ENCODE data around the gene FLVCR2. TPM values are rescaled to one million over a fixed set of nuclear protein-coding genes. Genes with fewer than 3 reads are reported as not detected.

FLVCR2 gene
- total RNA-seq, 4 donors from 2014 or later, result 2.5 to 7.5 (median 4.6) TPM

- no peak for DNase-seq (ENCODE audit: extremely low spot score)
- H3K27ac ChIP-seq (replicated peaks in 1 of 4), result no peak overlapping the region
- TF ChIP-seq EP300 (IDR thresholded peaks at IDR 0.05), result no peak
- TF ChIP-seq, protein P1, sequence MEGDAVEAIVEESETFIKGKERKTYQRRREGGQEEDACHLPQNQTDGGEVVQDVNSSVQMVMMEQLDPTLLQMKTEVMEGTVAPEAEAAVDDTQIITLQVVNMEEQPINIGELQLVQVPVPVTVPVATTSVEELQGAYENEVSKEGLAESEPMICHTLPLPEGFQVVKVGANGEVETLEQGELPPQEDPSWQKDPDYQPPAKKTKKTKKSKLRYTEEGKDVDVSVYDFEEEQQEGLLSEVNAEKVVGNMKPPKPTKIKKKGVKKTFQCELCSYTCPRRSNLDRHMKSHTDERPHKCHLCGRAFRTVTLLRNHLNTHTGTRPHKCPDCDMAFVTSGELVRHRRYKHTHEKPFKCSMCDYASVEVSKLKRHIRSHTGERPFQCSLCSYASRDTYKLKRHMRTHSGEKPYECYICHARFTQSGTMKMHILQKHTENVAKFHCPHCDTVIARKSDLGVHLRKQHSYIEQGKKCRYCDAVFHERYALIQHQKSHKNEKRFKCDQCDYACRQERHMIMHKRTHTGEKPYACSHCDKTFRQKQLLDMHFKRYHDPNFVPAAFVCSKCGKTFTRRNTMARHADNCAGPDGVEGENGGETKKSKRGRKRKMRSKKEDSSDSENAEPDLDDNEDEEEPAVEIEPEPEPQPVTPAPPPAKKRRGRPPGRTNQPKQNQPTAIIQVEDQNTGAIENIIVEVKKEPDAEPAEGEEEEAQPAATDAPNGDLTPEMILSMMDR (IDR thresholded peaks at IDR 0.05), result no peak
- no peak for TF ChIP-seq POLR2A (IDR thresholded peaks at IDR 0.05; ENCODE audit: low read depth)
- no peak for TF ChIP-seq POLR2AphosphoS5 (IDR thresholded peaks at IDR 0.05)
- peaks cover 19 to 24% (median 21%) of the 10 kb centered on the region in 4 donors for H3K4me1 ChIP-seq
- H3K4me3 ChIP-seq, result no peak overlapping the region
- 91% methylated on average over 5 of the region's 5 CpGs for WGBS
- H3K36me3 ChIP-seq, result peaks cover 17 to 63% (median 41%) of the 10 kb centered on the region in 4 donors
- intact Hi-C loops (cut with DNase I), result no loop called here
- H3K27me3 ChIP-seq, result no peaks in the 10 kb centered on the region
- H3K9me3 ChIP-seq, result no peaks in the 10 kb centered on the region
These were observed 72.0 kb downstream of the FLVCR2 start for GRCh38 chr14:75650253-75651058.

GRCh38 chr14:75653563-75653962 lies 75.1 kb downstream of the FLVCR2 start:
- 92% methylated on average over 1 of the region's 1 CpG for WGBS
- TF ChIP-seq EP300 (IDR thresholded peaks at IDR 0.05) (no peak), POLR2AphosphoS5 (IDR thresholded peaks at IDR 0.05) (no peak), POLR2A (IDR thresholded peaks at IDR 0.05; ENCODE audit: low read depth) (no peak)
- TF ChIP-seq, protein P1 (IDR thresholded peaks at IDR 0.05), result no peak
- no peak for DNase-seq (ENCODE audit: extremely low spot score)
- Histone ChIP-seq H3K9me3 (no peaks in the 10 kb centered on the region), H3K4me3 (no peak overlapping the region), H3K36me3 (peaks cover 17 to 75% (median 57%) of the 10 kb centered on the region in 4 donors), H3K27ac (replicated peaks in 1 of 4) (no peak overlapping the region), H3K27me3 (no peaks in the 10 kb centered on the region), H3K4me1 (peaks cover 5 to 12% (median 11%) of the 10 kb centered on the region in 4 donors)
- intact Hi-C loops (cut with DNase I), result no loop called here

- WGBS, result 8% methylated on average over 4 of the region's 4 CpGs
- intact Hi-C loops (cut with DNase I), result no loop called here
- H3K27me3 ChIP-seq, result no peaks in the 10 kb centered on the region
- DNase-seq (ENCODE audit: extremely low spot score), result peak; percentile 96
- TF ChIP-seq, protein P1 (IDR thresholded peaks at IDR 0.05), result peak; percentile 96 to 99 (median 97)
- TF ChIP-seq POLR2AphosphoS5 (IDR thresholded peaks at IDR 0.05) (peak in 1 of 2 donors; percentile 55), POLR2A (IDR thresholded peaks at IDR 0.05; ENCODE audit: low read depth) (no peak), EP300 (IDR thresholded peaks at IDR 0.05) (no peak)
- no peaks in the 10 kb centered on the region for H3K9me3 ChIP-seq
- H3K27ac ChIP-seq (replicated peaks in 1 of 4), result no peak overlapping the region
- peaks cover 17 to 72% (median 57%) of the 10 kb centered on the region in 4 donors for H3K36me3 ChIP-seq
- H3K4me1 ChIP-seq, result peaks cover 3 to 7% (median 6%) of the 10 kb centered on the region in 4 donors
- no peak overlapping the region for H3K4me3 ChIP-seq
These were observed 75.8 kb downstream of the FLVCR2 start for GRCh38 chr14:75654127-75654732.

DNA sequence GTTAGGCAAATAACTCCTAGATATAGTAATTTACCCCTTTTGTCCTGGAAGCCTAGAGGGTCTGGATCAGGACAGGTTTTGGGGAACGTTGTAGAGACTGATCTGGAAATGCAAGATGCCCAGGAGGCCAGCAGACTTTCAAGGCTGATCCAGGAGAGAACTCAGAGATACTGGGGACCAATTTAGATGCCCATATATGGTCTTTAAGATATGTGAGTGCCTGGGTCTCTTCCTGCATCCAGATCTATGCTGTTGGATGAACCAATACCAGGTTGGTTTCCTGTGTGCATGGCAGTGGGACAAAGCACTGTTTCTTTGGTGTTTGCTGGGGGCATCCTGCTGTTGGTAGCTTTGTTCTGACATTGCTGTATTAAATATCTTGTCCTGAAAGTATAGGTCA lies 76.8 kb downstream of the FLVCR2 start:
- Histone ChIP-seq H3K27ac (replicated peaks in 1 of 4) (no peak overlapping the region), H3K4me3 (no peak overlapping the region), H3K9me3 (no peaks in the 10 kb centered on the region), H3K4me1 (peaks cover 9 to 17% (median 16%) of the 10 kb centered on the region in 4 donors), H3K36me3 (peaks cover 16 to 62% (median 49%) of the 10 kb centered on the region in 4 donors), H3K27me3 (no peaks in the 10 kb centered on the region)
- WGBS, result 0% methylated on average over 1 of the region's 1 CpG
- intact Hi-C loops (cut with DNase I), result no loop called here
- DNase-seq (ENCODE audit: extremely low spot score), result no peak
- TF ChIP-seq, protein P1 (IDR thresholded peaks at IDR 0.05), result no peak
- no peak for TF ChIP-seq POLR2AphosphoS5 (IDR thresholded peaks at IDR 0.05)
- no peak for TF ChIP-seq POLR2A (IDR thresholded peaks at IDR 0.05; ENCODE audit: low read depth)
- no peak for TF ChIP-seq EP300 (IDR thresholded peaks at IDR 0.05)
